Left colon (tissue), 2 donors: ENCODE results near the gene SEMG1. TPM values are rescaled to one million over a fixed set of nuclear protein-coding genes. Genes with fewer than 3 reads are reported as not detected.

Source experiments
- ATAC-seq: fragments of 200-7000 bp; cut with Tn5 transposase; one replicate; pipeline ENCODE4 v1.9.1; 2020; ENCODE audit warnings: mild to moderate bottlenecking, moderate library complexity
- DNase-seq, 2 donors: peaks; one replicate each; pipeline ENCODE4 v3.0.0-alpha.2; 2020
- intact Hi-C, 2 donors: fragments of 100-400 bp; cut with DNase I in 1 of 2; cut with micrococcal nuclease in 1 of 2; formaldehyde crosslinking; loops; one replicate each; pipeline versions ENCODE4 v1.11.2 to v1.14.0; 2022; cut with DNase I, micrococcal nuclease
- long read RNA-seq: library from polyadenylated mRNA; unstranded; transcript quantifications from one replicate; pipeline ENCODE4 v2.0.0, GENCODE V29; 2021
- total RNA-seq, 2 donors: library from RNA; stranded (reverse); fragmentation: NEBNext Ultra II Directional; extraction: Animal tissue kit (Norgen Biotek cat#: 25700); gene quantifications; one replicate each; pipeline ENCODE4 v1.2.1, GENCODE V29; 2021
- donor health status: DM: no; HTN: no; CAD: no.
- donor health status: DM: yes; HTN: yes; CAD: no.

Gene SEMG1, protein sequence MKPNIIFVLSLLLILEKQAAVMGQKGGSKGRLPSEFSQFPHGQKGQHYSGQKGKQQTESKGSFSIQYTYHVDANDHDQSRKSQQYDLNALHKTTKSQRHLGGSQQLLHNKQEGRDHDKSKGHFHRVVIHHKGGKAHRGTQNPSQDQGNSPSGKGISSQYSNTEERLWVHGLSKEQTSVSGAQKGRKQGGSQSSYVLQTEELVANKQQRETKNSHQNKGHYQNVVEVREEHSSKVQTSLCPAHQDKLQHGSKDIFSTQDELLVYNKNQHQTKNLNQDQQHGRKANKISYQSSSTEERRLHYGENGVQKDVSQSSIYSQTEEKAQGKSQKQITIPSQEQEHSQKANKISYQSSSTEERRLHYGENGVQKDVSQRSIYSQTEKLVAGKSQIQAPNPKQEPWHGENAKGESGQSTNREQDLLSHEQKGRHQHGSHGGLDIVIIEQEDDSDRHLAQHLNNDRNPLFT
- under 1 TPM; 0.14 to 0.21 TPM for total RNA-seq
- long read RNA-seq, partial matches to known transcripts, result 0 of 1 reads
- long read RNA-seq, other reads (novel, unspliced or antisense), result 0 of 1 reads

DNA sequence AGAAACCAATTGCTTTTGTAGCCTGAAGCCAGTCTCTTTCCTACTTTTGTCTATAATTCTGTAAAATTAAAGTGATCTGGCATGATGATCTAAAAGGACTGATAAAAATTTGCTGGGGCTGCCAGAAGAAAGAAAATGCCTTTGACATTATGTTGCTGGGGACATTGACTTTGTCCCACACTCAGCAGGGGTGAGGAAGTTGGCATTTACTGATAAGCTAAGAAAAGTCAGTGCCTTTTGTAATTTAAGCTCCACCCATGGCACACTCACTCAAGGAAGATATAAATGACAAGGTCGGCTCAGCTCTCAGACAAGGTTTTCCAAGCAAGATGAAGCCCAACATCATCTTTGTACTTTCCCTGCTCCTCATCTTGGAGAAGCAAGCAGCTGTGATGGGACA lies at the start of gene SEMG1:
Gene SEMG1, plus strand, starts transcription at position 309 of the 400 bp plus-strand sequence. Its CDS starts 21 bp downstream, at position 330.
- intact Hi-C loops, result no loop called here
- ATAC-seq, result peak; percentile 83
- DNase-seq, result no peak

DNA sequence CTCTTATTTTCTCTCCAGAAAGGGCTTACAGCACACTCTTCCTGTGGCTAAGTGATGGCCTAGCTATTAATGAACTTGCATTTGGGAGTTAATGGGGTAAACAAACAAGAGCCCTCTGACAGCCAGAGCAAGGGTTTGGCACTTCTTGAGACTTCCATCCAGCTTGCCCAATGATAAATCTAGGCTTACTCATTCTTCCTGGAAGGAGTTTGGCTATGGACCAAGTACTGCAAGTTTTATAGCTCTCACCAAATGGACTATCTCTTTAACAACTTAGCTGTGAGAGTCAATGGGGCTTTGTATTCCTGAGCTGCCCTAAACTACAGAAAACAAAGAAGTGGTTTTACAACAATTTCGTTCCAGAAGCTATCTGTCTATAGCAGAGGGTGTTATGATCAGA lies 48.9 kb upstream of the SEMG1 start:
- ATAC-seq, result peak; percentile 96
- peak in 1 of 2 donors; percentile 34 for DNase-seq
- intact Hi-C loops, result no loop called here

GRCh38 chr20:45163083-45163803 lies 43.6 kb upstream of the SEMG1 start:
- ATAC-seq (peak; percentile 98), DNase-seq (peak; percentile 85 to 88)
- intact Hi-C loops, result no loop called here

- no peak for ATAC-seq
- intact Hi-C loops, result no loop called here
Measured at GRCh38 chr20:45164906-45165305, 41.9 kb upstream of the SEMG1 start.

GRCh38 chr20:45173522-45173921 lies 33.3 kb upstream of the SEMG1 start:
- ATAC-seq, result no peak
- intact Hi-C loops, result no loop called here
- DNase-seq, result no peak

More at GRCh38 chr20:45164906-45165305, 41.9 kb upstream of the SEMG1 start:
- DNase-seq, result no peak

DNA sequence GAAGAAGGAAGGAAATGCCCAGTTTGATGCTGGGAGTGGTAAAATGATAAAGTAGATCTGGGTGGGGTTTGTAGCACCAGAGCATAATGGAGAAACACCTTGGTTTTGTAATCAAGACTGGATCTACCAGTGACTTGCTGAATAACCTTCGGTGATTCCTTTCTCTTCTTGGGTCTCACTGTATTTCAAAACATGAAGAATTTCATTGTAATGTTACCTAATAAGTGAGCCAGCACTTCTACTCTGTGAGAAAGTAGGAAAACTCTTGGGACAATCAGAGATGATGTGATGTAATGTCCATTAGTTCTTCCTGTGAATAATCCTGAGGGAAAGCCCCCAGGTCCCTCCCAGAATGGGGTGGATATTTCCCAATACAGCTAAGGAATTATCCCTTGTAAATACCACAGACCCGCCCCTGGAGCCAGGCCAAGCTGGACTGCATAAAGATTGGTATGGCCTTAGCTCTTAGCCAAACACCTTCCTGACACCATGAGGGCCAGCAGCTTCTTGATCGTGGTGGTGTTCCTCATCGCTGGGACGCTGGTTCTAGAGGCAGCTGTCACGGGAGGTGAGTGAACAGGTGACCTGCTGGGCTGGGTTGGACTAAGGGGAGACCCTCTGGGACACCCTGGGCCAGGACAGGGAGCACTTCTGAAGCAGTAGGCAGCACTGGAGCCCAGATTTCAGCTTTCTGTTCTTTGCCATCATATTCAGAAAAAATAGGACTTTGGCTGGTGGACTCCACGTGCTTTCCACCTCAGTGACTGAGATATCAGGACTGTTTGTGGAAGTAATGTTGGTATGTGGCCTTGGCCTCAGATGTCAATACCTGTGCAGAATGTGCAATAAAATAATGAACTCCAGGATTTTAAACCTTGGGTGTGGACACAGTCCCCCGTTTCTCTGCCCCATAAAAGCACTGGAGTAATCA lies 32.1 kb upstream of the SEMG1 start, which contains the start of gene PI3:
Gene PI3, plus strand, starts transcription at position 469 of the 931 bp plus-strand sequence. Its CDS starts 21 bp downstream, at position 490.
- peak; percentile 85 for ATAC-seq
- DNase-seq, result peak; percentile 81 to 89
- intact Hi-C loops, result no loop called here

DNA sequence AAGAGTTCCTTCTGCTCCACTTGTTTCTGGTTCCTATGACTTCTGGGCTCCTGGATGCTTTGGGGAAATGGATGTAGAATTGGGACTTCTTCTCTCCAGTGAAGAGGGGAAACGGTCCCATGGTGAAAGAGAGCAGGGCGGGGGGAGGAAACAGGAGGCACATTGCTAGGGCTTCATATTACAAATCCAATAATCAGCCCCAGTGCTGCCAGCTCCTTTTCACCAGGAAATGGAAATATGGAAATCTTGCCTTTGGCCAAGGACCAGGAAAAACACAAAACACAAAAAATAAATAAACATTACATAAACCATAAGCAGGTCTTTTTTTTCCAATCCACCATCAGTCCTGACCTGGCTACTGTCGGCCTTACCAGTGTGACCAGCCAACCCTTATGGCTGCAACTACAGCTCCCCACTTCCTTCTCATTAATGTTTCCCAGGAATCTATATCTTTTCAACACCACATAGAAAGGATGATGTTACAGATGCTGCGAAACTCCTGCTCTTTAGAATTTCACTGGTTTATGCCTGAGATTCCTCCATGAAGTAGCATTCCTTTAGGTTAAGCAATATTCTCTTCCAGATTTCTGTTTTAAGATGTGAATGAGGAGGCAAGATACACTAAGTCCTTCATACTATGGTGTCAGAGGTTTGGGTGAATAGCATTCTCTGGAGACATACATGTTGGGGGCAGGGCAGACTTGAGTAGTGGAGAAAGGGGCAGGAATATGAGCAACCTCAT lies 30.1 kb upstream of the SEMG1 start:
- intact Hi-C loops, result no loop called here
- ATAC-seq (no peak), DNase-seq (no peak)

- intact Hi-C loops, result no loop called here
- ATAC-seq, result no peak
- no peak for DNase-seq
Measured at GRCh38 chr20:45179166-45179565, 27.7 kb upstream of the SEMG1 start.

- no peak for DNase-seq
- no peak for ATAC-seq
- intact Hi-C loops, result no loop called here
Measured at GRCh38 chr20:45181639-45182038, 25.2 kb upstream of the SEMG1 start.

DNA sequence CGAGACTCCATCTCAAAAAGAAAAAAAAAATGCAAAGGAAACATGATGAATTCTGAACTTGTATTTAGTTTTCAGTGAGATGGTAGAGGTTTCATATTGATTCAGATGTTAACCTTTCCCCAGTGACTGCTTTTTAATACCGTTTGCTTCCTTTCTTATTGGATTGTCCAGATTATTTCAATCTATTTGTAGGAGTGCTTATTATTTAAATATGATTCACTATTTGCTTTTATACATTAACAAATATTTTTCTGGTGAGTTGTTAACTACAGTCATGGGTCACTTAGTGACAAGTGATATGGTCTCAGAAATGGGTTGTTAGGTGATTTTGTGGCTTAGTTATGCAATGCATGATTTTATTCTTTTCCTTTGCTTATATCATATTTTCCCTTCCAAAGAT lies 23.7 kb upstream of the SEMG1 start:
- no peak for ATAC-seq
- intact Hi-C loops, result no loop called here

GRCh38 chr20:45187693-45188092 lies 19.1 kb upstream of the SEMG1 start:
- ATAC-seq (no peak), DNase-seq (no peak)
- intact Hi-C loops, result no loop called here

More for the DNA sequence above, 23.7 kb upstream of the SEMG1 start:
- no peak for DNase-seq

GRCh38 chr20:45189067-45189609 lies 17.7 kb upstream of the SEMG1 start:
- no peak for DNase-seq
- no peak for ATAC-seq
- intact Hi-C loops, result no loop called here

- no peak for ATAC-seq
- intact Hi-C loops, result no loop called here
- DNase-seq, result no peak
Measured at GRCh38 chr20:45189861-45190260, 17.0 kb upstream of the SEMG1 start.

DNA sequence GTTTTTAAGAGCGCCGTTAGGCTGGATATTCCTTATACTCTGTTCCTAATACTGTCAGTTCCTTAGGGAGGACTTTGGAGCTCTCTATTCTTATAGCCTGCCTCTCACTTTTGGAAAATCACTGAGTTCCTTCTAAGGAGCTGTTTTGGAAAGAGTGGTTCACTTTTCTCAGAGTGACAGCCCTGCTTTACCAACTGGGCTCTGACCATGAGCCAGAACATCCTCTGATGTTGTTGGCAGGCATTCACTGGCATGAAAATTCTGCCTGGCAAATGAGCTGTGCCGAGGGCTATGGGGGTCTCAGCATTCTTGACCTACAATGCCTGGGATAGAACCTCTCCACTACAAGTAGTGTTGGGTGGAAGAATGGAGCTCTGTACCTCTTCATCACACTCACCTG lies 14.9 kb upstream of the SEMG1 start:
- ATAC-seq (no peak), DNase-seq (no peak)
- intact Hi-C loops, result no loop called here

GRCh38 chr20:45193331-45193730 lies 13.5 kb upstream of the SEMG1 start:
- ATAC-seq (no peak), DNase-seq (no peak)
- intact Hi-C loops, result no loop called here

DNA sequence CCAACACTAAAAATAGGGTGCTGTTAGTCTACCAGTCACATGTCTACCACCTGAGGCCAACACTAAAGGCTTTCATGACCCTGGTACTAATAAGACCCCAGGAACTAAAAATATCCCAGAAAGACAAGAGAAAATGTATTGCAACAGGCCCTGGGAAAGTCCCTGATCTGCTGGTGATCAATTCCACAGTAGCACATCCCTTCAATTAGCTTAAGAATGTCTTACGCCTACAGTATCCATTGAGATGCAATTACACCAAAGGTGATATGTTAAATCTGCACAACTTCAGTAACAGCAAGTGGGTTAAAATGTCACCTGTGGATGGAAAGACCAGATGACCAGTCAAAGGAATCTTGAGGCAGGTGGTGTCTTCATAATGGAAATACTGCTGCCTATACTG lies 3.1 kb downstream of the SEMG1 start:
- no peak for ATAC-seq
- no peak for DNase-seq
- intact Hi-C loops, result no loop called here

- intact Hi-C loops, result no loop called here
- ATAC-seq (no peak), DNase-seq (no peak)
Measured at GRCh38 chr20:45211569-45212474, 5.0 kb downstream of the SEMG1 start.
